IMR-90 (cell line): ENCODE results near the gene JMJD1C.

Experiments
- CEBPB ChIP-seq: IDR thresholded peaks from 2 replicates; pipeline ENCODE4 v1.6.1; 2012; ENCODE audit warnings: low read depth, low read length, improper control_type of control experiment
- CTCF ChIP-seq: conservative IDR thresholded peaks from 2 replicates; pipeline ENCODE4 v1.5.1; 2012; ENCODE audit warnings: mild to moderate bottlenecking, low read depth, low read length, improper control_type of control experiment
- FOS ChIP-seq: fragments of 150-350 bp; IDR thresholded peaks from 2 replicates; pipeline ENCODE4 v1.6.1; 2016; ENCODE audit warnings: low read depth, low read length
- MAFK ChIP-seq: IDR thresholded peaks from 2 replicates; pipeline ENCODE4 v1.6.1; 2012; ENCODE audit warnings: low read depth, low read length, improper control_type of control experiment
- MAZ ChIP-seq: IDR thresholded peaks from 2 replicates; pipeline ENCODE4 v1.6.1; 2012; ENCODE audit warnings: low read depth, mild to moderate bottlenecking, low read length, improper control_type of control experiment, moderate library complexity, borderline replicate concordance
- MXI1 ChIP-seq: IDR thresholded peaks from 2 replicates; pipeline ENCODE4 v1.6.1; 2012; ENCODE audit warnings: low read depth, mild to moderate bottlenecking, low read length, moderate library complexity, borderline replicate concordance
- NFE2L2 ChIP-seq: fragments of 150-350 bp; IDR thresholded peaks from 2 replicates; pipeline ENCODE4 v1.6.1; 2016; ENCODE audit warnings: low read depth, mild to moderate bottlenecking, low read length
- POLR2A ChIP-seq: IDR thresholded peaks from 2 replicates; pipeline ENCODE4 v1.6.1; 2012; ENCODE audit warnings: mild to moderate bottlenecking, low read depth, low read length
- RAD21 ChIP-seq: IDR thresholded peaks from 2 replicates; pipeline ENCODE4 v1.6.1; 2012; ENCODE audit warnings: low read length, improper control_type of control experiment
- RCOR1 ChIP-seq: IDR thresholded peaks from 2 replicates; pipeline ENCODE4 v1.6.1; 2012; ENCODE audit warnings: mild to moderate bottlenecking, low read length, improper control_type of control experiment; ENCODE audit not compliant: insufficient replicate concordance
- RFX5 ChIP-seq: IDR thresholded peaks from 2 replicates; pipeline ENCODE4 v1.8.0; 2012; ENCODE audit warnings: low read depth, mild to moderate bottlenecking, low read length, moderate library complexity
- SMC3 ChIP-seq: fragments of 150-350 bp; IDR thresholded peaks from 2 replicates; pipeline ENCODE4 v1.6.1; 2016; ENCODE audit warnings: low read depth, mild to moderate bottlenecking, antibody characterized with exemption, low read length, moderate library complexity
- USF2 ChIP-seq: fragments of 150-350 bp; IDR thresholded peaks from 2 replicates; pipeline ENCODE4 v1.6.1; 2017; ENCODE audit warnings: mild to moderate bottlenecking, antibody characterized with exemption, low read length, low read depth

DNA sequence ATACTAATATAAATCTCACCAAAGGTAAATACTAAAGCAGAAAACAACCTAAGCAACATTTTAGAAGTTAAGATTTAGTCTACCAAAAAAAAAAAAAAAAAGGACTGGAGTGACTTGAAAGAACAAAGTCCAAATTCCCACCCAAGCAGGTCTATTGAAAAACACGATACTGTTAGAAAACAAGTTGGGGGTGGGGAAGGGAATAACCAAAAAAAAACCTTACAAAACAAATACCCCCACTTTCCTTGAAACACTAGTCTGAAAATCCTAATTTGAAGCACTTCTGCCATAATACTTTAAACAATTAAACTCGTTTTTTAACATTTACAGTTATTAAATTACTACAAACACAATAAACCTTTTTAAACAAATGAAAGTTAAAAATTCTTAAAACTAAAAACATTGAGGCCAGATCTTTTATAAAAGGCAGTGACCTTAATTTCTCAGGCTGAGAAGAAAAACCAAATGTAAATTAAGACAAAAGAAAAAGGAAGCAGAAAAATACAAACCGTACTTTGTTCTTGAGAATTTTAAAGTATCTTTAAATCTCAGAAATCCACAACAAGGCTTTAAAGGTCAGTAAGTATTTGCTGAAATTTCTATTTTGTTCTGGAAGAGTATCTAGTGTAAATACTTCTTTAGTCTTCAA lies 197.5 kb downstream of the JMJD1C start:
- TF ChIP-seq FOS (no peak), CTCF (no peak), POLR2A (no peak), USF2 (no peak), SMC3 (no peak), MXI1 (no peak), RCOR1 (no peak), CEBPB (no peak), MAZ (no peak), NFE2L2 (no peak), MAFK (no peak), RFX5 (no peak), RAD21 (no peak)
